Stimulated activated CD4-positive, alpha-beta T cell treated with anti-CD3 and anti-CD28 coated beads, Interleukin-4, amount 100 ng/mL, for 24 hours (primary cell): ENCODE data around the gene WDR87.

Experiments
- DNase-seq: peaks from one replicate; pipeline ENCODE4 v3.0.0-alpha.2; 2020

The WDR87 gene

DNA sequence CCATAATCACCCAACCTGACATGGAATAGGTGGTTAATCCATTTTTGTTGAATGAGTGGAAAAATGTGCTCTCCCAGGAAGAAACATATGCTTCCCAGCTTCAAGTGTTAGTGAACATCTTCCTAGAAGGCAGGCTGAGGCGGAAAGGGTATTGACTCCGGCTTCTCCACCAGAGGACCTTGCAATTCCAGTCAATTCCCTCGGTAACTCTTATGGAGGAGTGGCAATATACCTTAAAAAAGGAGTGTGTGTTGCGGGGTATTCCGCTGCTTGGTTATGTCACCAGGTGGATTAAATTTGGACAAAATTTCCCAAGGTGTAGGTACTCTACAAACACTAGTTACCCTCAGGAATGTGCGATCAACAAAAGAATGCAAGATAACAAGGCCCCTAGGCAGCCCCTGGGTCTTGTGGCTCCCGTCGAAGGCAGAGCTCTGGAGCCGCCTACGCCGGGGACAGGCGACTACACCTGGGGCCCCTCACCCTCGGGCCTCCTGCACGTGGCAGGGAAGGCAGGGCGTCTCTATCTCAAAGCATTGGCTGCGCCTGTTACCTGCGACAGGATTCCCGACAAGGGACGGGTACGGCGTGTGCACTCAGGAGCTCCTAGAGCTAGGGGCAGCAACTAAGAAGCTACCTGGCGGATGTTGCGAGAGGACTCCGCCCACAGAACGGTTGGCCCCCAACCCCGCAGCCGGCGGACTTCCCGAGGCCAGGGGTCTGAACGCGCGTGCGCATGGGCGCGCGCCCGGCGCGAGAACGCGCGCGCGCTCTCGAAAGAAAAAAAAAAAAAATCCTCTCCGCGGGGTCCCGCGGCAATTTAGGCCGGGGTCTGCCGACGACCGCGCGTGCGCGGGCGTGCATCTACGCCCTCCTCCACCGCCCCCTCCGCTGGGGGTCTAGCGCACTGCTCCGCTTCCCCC, at the start of gene WDR87:
Gene WDR87, minus strand, starts transcription at position 649 of the 923 bp plus-strand sequence. CDS start 8,355 bp downstream, outside the sequence.
- DNase-seq, result peak; percentile 38

DNA sequence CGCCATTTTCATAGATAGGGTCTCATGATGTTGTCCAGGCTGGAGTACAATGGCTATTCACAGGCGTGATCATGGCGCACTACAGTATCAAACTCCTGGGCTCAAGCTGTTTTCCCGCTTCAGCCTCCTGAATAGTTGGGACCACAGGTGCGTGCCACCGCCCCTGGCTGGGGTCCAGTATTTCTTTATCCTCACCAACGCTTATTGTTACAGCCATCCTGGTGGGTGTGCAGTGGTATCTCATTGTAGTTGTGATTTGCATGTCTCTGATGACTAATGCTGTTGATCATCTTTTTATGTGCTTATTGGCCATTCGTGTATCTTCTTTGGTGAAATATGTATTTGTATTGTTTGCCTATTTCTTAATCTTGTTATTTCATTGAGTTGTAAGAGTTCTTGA, 49.6 kb upstream of the WDR87 start:
- no peak for DNase-seq

DNA sequence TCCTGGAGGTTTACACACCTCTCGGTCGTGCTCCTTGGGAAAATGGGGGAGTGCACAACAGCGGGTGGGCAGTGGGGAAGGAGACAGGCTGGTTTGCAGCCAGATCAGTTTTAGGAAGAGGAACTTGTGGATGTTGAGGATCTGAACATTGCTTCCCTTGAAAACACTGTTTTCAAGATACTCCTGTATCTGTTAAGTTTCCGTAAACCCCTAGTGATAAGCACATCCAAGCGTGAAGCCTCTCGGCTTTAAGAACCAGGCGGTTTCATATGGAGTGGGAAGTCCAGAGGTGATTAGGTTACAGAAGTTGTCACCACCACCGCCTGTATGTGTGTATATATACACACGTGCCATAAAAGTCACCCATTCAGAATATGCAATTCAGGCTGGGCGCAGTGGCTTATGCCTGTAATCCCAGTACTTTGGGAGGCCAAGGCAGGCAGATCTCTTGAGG, 48.1 kb upstream of the WDR87 start:
- DNase-seq, result no peak

DNA sequence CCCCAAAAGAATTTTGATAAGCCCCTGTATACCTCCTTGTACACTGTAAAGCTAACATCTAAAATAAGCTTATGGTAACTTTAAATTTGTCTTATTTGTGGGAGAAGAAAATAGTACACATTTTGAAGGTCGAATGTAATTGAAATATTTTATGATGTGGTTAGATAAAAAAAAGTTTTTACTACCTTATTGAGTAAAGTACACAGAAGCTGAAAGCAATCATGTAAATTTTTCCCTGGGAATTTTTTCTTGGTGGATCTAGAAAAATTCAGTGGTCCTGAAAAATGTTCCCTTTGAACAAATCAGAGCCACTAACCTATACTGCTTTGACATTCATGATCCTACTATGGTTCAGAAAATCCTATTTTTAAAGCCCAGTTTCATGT, 47.5 kb upstream of the WDR87 start:
- DNase-seq, result no peak

DNA sequence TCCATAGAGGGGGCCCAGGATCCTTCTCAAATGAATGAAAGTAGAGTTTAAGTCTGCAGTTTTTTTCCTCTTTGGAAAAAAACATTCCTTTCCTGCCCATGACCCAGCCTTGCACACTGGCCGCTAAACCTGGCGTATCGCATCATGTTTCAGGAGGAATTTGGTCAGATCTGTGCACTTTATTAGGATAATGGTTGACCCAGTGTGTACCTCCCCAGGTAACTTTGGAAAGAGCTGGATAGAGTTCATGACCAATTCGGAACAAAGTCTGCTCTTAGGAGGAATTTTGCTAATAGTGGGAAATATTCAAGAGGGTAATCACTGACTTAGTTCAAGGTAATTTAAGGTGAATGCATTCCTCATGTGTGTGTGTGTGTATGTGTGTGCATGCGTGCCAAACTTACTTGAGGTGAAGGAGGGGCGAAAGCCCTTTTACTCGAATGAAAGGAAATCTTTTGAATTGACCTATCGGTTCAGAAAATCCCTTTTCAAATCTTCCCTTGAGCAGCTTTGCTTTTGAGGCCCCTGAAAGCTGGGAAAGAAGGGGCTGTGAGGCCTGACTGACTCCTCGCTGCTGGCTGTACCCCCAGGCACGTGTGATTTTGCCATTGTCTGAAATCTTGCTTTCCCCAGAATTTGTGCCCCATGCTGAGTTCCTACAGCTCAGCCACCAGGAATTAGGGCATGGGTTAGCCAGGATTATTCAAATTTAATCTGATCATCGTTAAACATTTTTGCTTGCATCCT, 47.0 kb upstream of the WDR87 start:
- DNase-seq, result no peak

DNA sequence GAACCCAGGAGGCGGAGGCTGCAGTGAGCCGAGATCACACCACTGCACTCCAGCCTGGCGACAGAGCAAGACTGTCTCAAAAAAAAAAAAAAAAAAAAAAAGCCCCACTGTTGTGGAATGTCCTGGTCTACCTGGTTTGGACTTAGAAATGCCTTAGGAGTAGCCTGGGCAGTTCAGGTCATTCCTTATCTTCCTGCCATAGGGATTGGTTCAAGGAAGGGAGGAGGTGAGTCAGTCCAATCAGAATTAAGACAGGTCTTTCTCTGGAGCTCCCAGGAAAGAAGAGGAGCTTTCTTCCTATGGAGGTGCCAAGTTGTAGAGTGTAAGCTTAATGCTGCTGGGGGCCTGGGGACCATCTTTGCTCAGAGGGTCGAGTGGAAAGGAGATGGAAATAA, 45.4 kb upstream of the WDR87 start:
- DNase-seq, result no peak

DNA sequence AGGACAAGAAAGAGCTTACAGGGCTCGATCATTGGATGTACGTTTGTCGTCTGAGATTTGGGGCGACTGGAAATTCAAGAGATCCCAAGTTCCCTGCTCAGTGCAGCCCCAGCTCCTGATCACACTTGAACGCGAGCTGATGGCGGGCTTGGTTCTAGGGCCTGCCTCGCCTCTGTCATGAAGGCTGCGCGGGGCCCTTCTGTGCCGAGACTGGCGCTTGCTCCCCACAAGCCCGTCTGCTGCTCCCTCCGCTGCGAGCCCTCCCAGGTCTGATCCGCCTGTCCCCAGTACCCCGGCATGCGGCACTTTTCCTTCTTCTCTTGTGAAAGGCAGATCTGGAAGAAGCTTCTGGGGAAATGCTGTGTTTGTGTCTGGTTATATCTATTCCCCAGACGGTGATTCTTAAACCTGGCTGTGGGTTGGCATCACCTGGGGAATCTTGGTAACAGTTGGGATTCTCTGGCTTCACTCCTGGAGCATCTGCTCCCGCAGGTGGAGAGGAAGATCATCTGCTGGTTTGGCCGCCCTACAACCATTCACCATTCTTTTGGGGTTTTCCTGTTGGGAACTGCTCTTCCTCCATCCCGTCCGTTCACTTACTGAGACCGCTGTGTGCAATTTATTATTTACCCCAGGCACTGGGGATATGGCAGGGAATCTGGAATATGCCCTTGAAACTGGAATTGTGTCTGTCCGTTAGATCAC, 44.2 kb upstream of the WDR87 start:
- DNase-seq, result no peak

DNA sequence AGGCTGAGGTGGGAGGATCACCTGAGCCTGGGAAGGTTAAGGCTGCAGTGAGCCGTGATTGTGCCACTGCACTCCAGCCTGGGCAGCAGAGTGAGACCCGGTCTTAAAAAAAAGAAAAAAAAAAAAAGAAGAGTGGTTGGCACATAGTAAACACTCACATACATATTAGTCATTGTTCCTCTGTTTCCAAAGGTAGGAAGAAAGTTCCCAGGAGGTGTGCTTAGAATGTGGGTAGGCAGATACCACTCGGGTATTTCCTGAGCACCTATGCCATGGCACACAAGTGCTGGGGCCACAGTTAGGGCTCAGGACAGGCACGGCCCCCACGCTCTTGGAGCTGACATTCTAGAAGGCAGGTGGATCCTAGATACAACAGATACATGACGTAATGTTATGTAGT, 42.0 kb upstream of the WDR87 start:
- DNase-seq, result no peak

DNA sequence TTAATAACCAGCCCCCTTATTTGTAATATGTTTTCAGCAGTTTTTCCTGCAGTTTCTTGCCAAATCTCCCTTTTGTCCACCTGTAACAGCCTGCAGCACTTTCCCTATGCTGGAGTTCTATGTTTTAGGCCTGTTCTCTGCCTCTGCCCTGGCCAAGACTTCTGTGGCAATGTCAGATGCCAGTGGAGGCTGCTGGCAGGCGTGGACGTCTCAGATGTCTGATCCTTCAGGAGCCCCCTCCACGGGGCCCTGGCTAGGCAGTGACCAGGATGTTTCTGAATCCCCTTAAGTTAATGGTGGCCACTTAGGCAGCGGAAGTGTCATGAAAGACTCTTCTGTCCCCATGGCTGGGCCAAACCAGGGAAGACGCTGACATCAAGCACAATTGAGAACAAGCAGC, 41.4 kb upstream of the WDR87 start:
- no peak for DNase-seq

DNA sequence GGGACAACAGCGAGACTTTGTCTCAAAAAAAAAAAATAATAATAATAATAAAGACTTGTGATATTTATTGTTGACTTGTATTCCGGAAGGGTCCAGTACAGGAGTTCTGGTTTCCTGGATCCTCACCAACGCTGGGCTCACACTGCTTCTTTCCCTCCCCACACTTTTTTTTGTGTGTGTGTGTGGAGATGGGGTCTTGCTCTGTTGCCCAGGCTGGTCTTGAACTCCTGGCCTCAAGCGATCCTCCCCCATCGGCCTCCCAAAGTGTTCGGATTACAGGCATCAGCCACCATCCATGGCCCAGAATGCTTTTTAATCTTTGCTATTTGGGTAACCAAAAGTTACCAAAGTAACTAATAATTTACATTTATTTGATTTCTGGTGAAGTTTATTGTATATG, 39.7 kb upstream of the WDR87 start:
- DNase-seq, result no peak

DNA sequence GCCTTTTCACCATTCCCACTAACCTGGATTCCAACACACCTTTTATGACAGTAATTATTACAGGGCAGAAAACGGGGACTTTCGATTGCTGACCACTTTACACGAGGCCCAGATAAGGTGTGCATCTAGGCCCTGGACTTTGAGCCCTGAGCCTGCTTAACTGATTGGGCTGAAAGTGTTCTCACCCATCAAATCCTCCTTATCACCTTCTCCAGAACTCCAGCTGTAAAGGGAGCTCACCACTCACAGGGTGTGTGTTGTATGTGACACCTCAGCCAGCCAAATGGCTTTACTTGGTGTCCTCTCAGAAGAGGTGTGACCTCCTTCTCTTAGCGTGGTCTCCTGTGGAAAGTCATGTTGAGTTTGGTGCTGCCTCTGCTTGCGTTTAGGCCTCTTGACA, 37.1 kb upstream of the WDR87 start:
- no peak for DNase-seq

DNA sequence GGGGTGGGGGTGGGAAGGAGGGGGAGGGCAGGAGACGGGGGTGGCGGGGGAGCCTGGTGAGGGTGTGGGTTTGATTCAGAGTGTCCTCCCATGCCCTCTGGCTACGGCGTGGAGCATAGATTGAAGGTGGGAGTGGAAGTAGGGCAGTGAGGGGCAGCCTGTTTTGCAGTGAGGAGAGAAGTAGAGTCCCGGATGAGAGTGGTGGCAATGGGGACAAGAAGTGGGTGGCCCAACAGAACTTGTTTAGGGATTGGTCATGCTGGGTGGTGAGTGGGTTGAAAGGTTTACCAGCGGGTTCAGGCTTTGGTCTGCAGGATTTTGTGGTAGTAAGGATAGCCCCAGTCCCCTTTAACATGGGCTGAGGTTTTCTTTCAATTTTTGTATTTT, 36.1 kb upstream of the WDR87 start:
- DNase-seq, result no peak

DNA sequence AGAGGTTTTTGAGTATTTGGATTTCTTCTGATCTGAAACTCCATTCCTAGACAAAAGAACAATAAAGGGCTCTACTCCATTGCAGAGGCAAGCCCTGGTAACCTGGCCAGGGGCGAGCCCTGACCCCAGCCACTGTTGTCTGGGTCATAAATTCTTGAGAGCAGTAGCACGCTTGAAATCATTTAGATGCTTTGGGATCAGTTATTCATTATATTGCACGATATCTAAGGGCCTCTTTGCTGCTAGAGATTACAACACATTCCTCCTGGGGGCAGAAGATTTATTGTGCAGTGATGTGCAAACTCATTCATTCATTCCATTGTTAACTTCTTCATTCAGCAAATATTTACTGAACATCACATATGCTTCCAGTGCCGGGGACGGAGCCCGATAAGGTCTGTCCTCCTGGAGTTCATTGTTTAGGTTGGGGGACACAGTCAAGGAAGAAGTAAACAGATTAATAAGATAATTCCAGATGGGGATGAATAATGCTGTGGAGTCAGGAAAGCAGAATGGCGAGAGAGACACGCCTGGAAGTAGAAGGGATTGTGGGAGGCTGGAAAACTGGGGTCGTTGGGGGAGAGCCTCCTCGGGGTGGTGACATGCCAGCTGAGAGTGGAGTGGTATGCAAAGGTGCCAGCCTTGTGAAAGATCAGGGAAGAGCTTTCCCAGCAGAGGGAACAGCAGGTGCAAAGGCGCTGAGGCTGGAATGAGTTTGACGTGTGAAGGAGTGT, 35.6 kb upstream of the WDR87 start:
- DNase-seq, result no peak

DNA sequence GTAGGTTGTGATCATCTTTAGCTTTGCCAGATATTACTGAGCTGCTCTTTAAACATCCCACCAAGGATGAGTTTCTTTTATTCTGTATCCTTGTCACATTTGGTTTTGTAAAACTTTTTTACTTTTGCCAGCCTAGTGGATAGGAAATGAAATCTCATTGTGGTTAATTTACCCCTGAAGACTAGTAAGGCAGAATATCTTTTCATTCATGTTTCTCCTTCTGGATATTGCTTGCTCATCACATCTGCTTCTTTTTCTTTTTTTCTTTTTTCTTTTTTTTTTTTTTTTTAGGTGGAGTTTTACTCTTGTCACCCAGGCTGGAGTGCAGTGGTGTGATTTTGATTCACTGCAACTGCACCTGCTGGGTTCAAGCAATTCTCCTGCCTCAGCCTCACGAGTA, 32.0 kb upstream of the WDR87 start:
- DNase-seq, result no peak

DNA sequence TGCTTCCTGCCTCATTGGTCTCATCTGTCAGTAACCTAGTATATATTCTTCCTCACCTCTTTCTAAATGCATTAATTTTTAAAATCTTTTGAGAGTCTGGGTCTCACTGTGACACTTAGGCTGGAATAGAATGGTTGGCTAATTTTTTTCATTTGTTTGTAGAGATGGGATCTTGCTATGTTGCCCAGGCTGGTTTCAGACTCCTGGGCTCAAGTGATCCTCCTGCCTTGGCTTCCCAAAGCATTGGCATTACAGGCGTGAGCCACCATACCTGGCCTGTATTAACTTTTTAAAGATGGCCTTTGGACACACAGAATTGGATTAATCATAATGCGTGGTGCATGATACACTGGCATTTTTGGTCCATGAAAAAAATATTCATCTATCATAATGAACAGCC, 30.5 kb upstream of the WDR87 start:
- DNase-seq, result no peak

DNA sequence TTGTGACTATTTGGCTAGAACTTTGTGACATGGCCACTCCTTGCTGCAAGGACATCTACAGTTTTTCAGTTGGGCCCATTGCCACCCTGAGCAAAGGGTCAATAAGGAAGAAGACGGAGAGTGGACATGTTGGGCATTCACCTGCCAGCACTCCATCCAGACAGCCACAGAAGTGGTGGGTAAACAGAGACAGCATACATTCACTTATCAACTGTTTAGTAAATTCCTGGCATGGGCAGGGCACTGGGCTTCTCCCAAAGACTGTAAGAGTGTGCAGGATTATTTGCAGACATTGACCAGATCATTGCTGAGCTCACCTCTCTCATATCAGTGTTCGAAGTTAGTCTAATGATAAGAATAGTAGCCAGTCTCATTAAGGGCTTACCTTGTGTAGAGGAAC, 29.8 kb upstream of the WDR87 start:
- no peak for DNase-seq

DNA sequence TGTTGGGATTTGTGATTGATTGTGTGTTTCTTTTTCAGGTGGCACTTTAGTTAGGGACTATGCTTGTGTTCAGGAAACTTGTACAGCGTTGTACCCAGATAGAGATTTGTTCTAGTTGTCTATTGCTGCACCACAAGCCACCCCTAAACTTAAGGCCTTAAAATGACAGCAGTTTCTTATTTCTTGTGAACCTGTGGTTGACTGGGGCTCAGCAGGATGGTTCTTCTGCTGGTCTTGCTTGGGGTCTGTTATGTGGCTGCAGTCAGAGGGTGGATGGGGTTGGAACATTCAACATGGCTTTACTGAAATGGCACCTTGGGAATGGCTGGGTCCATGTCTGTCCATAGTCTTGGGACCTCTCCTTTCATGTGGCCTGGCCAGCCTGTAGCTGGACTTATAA, 28.9 kb upstream of the WDR87 start:
- DNase-seq, result no peak

DNA sequence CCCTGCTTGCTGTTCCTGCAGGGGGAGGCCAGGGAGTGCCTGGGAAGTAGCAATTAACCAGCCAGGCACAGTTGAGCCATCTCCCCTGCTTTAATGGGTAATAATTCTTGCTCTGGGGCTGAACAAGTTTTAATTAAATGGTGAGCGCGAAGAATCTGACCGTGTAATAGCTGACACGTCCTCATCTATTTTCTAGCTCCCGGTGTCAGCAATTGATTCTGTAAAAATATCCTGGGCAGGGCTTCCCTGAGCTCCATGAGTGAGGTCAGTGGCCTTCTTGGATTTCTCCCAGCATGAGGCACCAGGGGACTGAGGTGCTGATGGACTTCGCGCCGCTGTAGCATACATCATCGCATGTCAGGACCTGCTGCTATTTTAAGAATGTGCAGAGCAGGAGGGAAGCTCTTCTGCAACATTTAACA, 27.6 kb upstream of the WDR87 start:
- DNase-seq, result no peak

DNA sequence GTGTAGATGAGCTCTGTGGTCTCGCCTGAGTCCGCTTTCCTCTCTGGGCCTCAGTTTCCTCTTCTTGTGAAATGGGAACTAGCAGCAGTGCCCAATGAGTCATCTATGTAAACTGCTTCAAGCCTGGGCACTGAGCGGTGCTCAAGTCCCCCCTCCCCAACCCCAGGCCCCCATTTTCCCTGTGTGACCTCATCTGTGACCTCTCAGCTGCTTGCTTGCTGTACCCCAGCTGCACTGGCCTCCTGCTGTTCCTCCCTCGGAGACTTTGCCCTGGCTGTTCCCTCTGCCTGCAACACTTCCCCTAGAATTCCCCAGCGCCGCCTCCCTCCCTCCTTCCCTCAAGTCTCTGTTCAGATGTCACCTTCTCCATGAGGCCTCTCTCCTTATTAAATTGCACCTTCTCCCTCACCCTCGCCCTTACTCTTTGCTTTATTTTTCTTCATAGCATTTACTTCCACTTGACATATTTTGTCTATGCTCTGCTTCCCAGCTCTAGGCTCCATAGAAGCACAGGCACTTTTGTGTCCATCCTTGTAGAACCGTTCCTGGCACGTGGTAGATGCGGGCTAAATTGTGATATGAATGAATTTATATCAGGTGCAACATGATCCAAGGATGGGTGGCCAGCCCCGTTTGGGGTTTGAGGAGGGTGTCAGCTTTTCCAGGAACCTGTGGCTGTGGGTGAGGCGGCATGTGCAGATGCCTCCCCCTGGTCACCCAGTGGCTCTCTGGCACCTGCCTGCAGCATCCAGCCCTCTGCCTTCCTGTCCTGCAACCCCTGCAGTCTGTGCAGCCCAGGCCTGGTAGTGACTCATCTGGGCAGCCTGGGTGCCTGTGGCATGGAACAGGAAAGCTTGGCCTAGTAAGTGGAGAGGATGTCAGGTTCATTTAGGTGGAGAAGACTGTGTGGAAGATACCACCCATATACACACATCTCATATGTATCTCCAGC, 26.9 kb upstream of the WDR87 start:
- no peak for DNase-seq

DNA sequence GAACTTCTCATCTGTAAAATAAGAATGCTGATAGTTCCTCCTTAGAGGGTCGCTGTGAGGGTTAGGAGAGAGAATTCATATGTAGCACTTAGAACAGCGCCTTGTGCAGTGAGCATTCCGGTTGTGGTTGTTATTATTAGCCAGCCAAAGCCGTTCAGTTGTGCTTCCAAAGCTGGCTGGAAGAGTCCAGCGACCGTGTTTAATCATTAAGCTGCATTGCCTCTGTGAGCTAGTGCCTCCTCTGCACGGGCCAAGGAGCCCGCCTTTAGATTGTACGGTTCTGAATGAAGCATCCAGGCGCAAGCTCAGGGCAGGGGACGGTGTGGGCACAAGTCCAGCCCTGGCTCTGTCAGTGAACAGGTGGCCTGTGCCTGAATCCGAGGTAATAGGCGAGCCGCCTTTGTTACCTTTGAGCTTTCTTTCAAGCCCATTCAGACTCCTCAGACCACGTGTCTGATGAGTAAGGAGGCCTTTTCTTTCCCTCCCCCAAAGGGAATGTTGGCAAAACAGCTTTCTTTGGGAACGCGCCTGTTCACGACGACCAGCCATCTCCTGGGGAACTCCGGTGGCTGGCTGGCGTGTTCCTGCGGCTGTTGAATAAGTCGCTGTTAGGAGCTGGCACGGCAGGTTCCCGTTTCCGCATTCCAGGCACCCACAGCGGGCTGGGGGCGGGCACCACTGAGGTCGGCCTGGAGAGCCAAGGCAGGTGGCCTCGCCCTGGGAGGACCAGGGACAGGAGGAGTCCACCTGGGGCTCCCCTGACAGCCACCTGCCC, 25.7 kb upstream of the WDR87 start:
- no peak for DNase-seq

DNA sequence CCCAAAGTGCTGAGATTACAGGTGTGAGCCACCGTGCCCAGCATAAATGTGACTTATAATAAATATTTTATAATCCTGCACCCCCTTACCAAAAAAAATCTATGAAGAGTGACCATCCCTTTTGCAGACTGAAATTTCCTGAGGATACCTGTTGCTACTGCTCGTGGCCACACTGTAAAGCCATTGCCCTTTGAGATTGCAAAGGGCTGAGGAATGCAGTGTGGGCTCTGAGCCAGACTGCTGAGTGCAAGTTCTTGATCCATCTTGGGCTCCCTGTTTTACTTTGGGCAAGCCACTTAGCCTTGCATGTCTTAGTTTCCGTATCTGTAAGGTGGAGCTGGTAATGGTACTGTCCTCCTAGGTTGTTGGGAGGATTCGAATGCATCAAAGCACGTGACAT, 24.0 kb upstream of the WDR87 start:
- no peak for DNase-seq
